ENCODE results near the gene PDIA6.

- TF ChIP-seq POLR2AphosphoS5 (IDR thresholded peaks at IDR 0.05; ENCODE audit: low read depth, low read length), result no peak
- no peak for TF ChIP-seq REST (IDR thresholded peaks at IDR 0.05; ENCODE audit: insufficient read depth in 1 of 2, low read depth in 2 of 2, low read length in 2 of 2)
- TF ChIP-seq TAF1 (IDR thresholded peaks at IDR 0.05; ENCODE audit: borderline replicate concordance, insufficient read depth, low read length), result no peak
- no peak for TF ChIP-seq SIN3A (IDR thresholded peaks at IDR 0.05; ENCODE audit: borderline replicate concordance, insufficient read depth, low read length)
- no peak for TF ChIP-seq FOXP2 (optimal IDR thresholded peaks at IDR 0.05; ENCODE audit: borderline replicate concordance, extremely low read depth, extremely low read length, insufficient read depth)
Measured at GRCh38 chr2:10794876-10795275, 17.7 kb downstream of the PDIA6 start.

Measured in PFSK-1 (cell line).